HG03354 (cell line): Measurements from ENCODE around the gene SRBD1.
A peak's percentile ranks its signal among the peaks of the same experiment; 100 is the strongest.

Experiments
- ATAC-seq: cut with Tn5 transposase; IDR thresholded peaks from one replicate; pipeline ENCODE4 v1.9.1; 2021; ENCODE audit warnings: mild to moderate bottlenecking; ENCODE audit not compliant: unreplicated experiment, poor library complexity, severe bottlenecking

The SRBD1 gene

GRCh38 chr2:45494978-45495293, 116.1 kb downstream of the SRBD1 start:
- no peak for ATAC-seq

DNA sequence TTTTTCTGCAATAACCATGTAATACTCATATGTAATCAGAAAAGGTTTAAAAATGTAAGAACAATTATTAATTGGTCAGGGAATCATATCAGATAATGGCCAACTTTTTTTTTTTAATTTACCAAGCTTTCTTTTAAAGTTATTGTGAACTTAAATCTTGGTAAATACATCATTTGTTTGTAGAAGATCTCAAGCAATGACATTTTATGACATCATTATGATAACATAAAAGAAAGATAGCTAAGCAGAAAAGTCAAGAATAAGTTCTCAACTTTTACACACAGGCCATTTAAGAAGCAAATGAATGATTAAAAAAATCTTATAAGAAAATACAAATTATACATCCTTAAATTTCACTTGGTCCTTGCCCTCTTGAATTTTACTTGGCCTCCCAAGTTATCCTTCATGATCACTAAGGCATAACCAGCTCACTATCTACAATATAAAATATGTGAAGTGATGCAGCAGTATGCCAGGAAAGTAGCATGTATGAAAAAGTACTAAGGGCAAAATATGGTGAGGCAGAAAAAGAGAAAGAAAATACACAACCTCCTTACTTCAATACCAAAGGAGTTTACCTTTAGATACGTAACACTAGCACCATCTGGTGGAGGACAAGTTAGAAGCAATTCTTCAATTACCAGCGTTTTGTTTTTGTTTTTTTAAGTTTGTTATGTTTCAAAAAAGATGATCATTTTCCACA, 116.6 kb downstream of the SRBD1 start:
- no peak for ATAC-seq

- ATAC-seq, result no peak
These were observed 126.1 kb downstream of the SRBD1 start for GRCh38 chr2:45484965-45485364.

DNA sequence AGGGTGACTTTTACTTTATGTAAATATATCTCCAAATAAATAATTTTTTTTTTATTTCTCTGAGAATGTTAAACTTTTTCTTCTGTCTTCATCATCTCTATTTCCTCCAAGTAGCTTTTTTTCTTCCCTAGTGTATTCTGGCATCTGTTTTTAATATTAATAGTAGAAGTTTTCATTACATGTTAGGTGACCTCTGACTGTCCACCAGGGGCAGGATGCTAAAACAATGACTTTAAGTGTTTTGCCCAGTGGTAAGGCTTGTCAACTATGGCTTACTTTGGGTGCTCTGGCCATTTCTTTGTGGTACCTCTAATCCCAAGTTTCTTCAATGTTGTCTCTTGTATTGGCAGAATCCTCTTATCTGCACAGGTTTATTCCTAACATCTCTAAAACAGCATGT, 127.1 kb downstream of the SRBD1 start:
- no peak for ATAC-seq

- no peak for ATAC-seq
These were observed 133.5 kb downstream of the SRBD1 start for GRCh38 chr2:45477546-45477945.

DNA sequence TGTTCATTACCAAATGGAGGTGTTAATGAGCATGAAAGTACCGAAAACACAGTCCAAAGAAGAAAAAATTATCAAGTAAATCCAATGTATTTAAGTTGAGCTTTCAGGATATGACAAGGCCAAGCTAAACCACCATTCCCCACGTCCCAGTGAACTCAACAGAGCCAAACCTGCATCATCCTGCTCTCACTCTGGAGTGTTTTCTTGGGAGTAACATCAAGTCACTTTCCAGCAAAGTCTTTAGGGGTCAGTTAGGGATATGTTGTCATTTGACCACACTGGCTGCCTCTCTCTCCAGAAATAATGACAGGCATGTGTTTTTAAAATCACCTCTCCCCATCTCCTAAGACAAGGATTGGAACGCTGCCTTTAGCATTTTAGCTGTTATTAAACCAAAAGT, 140.5 kb downstream of the SRBD1 start:
- no peak for ATAC-seq

GRCh38 chr2:45469314-45470099, 141.6 kb downstream of the SRBD1 start:
- ATAC-seq, result peak; percentile 55

GRCh38 chr2:45468279-45468678, 142.8 kb downstream of the SRBD1 start:
- ATAC-seq, result no peak

DNA sequence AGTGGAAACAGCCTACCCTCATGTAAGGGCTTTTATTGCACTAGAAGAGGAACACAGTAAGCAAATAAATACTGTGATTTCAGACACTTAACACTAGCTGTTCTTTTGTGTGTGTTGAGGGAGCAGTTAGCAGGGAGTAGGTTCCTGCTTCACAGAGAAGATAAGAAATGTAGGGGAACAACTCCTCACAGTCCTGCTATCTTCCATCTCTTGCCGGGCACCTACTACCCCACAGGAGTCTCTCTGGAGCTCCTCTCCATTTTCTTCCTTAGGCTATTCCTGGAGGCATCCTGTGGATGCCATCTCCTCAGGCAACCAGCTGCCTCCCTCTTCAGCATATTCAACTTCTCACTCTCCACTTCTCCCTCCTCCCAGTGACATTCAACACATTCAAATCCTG, 145.0 kb downstream of the SRBD1 start:
- no peak for ATAC-seq

DNA sequence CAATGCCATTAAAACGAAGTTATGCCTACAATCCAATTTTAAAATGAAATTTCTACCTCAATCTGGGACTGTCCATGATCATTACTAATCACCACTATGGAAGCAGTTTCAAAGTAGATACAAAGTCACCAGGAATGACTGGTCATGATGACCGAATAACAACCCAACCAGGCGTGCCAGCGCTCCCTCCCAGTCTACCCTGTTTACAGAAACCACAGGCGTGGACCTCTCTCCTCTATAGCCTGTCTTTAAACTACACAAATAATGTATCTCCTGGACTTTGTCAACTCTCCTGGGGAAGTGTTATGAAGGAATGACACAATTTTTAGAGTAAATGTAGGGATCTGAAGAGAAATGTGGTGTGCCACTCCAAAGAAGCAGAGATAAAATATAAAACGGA, 150.2 kb downstream of the SRBD1 start:
- no peak for ATAC-seq

GRCh38 chr2:45459860-45460259, 151.2 kb downstream of the SRBD1 start:
- ATAC-seq, result no peak

GRCh38 chr2:45458909-45459563, 152.0 kb downstream of the SRBD1 start:
- ATAC-seq, result no peak

DNA sequence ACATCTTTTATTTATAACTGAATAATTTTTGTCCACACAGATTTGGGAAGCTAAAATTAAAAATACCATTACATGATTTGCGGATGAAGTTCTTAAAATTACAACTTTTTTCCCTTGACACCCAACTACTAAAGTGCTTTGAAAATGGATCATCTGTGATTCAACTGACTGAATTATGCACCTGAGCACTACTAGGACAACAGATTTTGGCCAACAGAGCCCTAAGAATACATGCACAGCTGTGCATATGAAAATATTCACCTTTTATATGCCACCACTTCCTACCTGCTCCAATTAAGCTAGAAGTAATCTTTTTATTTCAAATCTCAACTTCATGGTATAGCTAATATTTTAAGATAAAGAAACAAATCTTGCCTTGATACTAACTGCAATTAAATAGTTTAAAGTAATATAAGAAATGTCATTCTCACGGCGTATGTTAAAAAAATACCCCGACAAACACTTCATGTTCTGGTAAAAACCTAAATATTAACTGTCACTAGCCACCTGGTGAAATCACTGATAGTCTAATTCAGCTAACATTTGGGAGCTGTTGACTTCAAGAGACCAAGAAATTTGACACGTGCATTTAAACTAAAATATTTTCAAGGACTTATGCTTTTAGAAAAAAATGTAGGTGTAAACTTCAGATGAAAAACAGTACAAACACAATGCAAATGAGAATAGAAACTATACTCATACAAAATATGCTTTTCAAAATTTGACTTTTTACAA, 153.7 kb downstream of the SRBD1 start:
- ATAC-seq, result no peak

- no peak for ATAC-seq
These were observed 158.2 kb downstream of the SRBD1 start for GRCh38 chr2:45452866-45453265.

GRCh38 chr2:45450634-45451033, 160.4 kb downstream of the SRBD1 start:
- ATAC-seq, result no peak

- no peak for ATAC-seq
These were observed 162.8 kb downstream of the SRBD1 start for GRCh38 chr2:45448217-45448616.

DNA sequence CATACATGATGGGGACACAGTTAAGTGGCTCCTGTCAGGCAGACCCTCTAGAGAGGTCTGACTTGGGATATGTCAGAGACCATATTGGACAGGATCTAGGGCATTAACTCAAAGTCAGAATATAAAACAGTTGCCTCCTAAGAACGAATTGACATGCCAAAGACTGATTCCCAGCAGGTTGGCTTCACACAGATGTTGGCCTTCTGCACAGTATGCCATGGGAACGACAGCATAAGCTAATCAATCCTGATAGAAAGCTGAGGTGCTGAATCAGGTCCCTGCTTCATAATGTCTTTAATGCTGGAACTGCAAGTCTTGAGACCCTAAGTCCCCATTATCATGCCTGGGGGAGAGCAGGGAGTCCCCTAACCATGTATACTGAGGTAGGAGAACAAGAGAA, 165.1 kb downstream of the SRBD1 start:
- ATAC-seq, result no peak

DNA sequence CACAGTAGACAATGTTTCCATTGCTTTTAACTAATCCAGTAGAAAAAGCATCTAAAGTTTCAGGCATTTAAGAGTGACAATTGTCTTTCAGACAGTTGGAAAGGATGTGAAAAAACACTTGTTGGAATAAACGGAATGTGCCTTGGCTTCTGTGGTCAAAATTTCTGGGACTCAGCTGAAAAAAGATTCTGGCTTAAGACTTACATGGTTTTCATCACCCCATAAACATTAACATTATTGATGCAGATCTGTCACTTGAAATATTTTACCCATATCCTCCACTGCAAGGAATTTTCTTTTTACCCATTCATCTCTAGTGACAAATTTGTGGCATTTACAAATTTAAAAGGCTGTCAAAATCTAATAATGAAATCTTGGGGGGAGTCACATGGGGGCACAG, 166.0 kb downstream of the SRBD1 start:
- ATAC-seq, result no peak

DNA sequence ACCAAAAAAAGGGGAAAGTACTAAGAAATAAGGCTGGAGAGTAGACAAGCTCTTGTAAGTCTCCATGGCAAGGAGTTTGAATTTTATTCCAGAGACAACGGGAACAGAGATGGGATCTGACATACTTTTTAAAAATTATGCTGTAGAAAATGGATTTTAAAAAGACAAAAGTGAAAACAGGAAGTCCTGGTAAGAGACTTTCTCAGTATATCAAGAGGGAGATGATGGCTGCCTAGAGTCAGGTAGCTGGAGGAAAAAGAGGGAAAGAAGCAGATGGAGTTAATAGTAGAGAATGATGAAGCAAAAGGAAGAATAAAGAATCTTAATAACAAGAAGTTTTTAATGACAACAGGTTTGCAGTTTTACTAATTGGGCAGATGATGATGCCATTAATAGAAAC, 168.1 kb downstream of the SRBD1 start:
- ATAC-seq, result no peak

GRCh38 chr2:45442026-45442425, 169.0 kb downstream of the SRBD1 start:
- ATAC-seq, result no peak
